PFSK-1 (cell line): ENCODE data around the gene MYH6.

Experiments used
- FOXP2 ChIP-seq: optimal IDR thresholded peaks from 2 replicates; pipeline ENCODE3; 2011; ENCODE audit warnings: borderline replicate concordance, control low read depth, inconsistent platforms; ENCODE audit not compliant: insufficient read depth; ENCODE audit errors: extremely low read length, extremely low read depth
- POLR2AphosphoS5 ChIP-seq: IDR thresholded peaks from 2 replicates; pipeline ENCODE4 v1.6.1; 2012; ENCODE audit warnings: low read depth, mild to moderate bottlenecking, control low read depth, low read length, moderate library complexity
- REST ChIP-seq, 2 experiments: IDR thresholded peaks; 2 replicates each; pipeline versions ENCODE4 v1.6.1 to v1.8.0; 2011 to 2012; ENCODE audit warnings: low read depth in 2 of 2, low read length in 2 of 2, control low read depth in 1 of 2, inconsistent platforms in 1 of 2, mild to moderate bottlenecking in 1 of 2, moderate library complexity in 1 of 2; ENCODE audit not compliant: insufficient read depth in 1 of 2
- SIN3A ChIP-seq: IDR thresholded peaks from 2 replicates; pipeline ENCODE4 v1.6.1; 2012; ENCODE audit warnings: mild to moderate bottlenecking, low read length, moderate library complexity, borderline replicate concordance; ENCODE audit not compliant: insufficient read depth
- TAF1 ChIP-seq: IDR thresholded peaks from 2 replicates; pipeline ENCODE4 v1.6.1; 2012; ENCODE audit warnings: low read length, control low read depth, borderline replicate concordance; ENCODE audit not compliant: insufficient read depth

GRCh38 chr14:23414906-23415820, 7.1 kb upstream of the MYH6 start:
- TF ChIP-seq REST (IDR thresholded peaks at IDR 0.05; ENCODE audit: insufficient read depth in 1 of 2, low read depth in 2 of 2, low read length in 2 of 2) (no peak), TAF1 (no peak), POLR2AphosphoS5 (no peak), SIN3A (no peak), FOXP2 (no peak)
